HUES6 (cell line): ENCODE results near the gene TRNT1.

ENCODE experiments used
- H3K27ac ChIP-seq: 2 replicates; pipeline ENCODE4 v1.7.0; 2013; ENCODE audit warnings: low read depth, mild to moderate bottlenecking, low read length, inconsistent platforms
- H3K27me3 ChIP-seq: 2 replicates; pipeline ENCODE4 v1.6.1; 2013; ENCODE audit warnings: low read length; ENCODE audit not compliant: control insufficient read depth, insufficient read depth
- H3K36me3 ChIP-seq: 2 replicates; pipeline ENCODE4 v1.6.1; 2013; ENCODE audit warnings: low read length; ENCODE audit not compliant: control insufficient read depth, insufficient read depth
- H3K4me1 ChIP-seq: 2 replicates; pipeline ENCODE4 v1.6.1; 2013; ENCODE audit warnings: low read length; ENCODE audit not compliant: control insufficient read depth, insufficient read depth
- H3K4me3 ChIP-seq: 2 replicates; pipeline ENCODE4 v1.5.1; 2013; ENCODE audit warnings: low read depth, low read length
- H3K9ac ChIP-seq: one replicate; pipeline ENCODE4 v1.6.1; 2013; ENCODE audit warnings: mild to moderate bottlenecking, low read length
- H3K9me3 ChIP-seq: 2 replicates; pipeline ENCODE4 v1.6.1; 2013; ENCODE audit warnings: low read depth, low read length; ENCODE audit not compliant: control insufficient read depth, insufficient read depth

The TRNT1 gene

DNA sequence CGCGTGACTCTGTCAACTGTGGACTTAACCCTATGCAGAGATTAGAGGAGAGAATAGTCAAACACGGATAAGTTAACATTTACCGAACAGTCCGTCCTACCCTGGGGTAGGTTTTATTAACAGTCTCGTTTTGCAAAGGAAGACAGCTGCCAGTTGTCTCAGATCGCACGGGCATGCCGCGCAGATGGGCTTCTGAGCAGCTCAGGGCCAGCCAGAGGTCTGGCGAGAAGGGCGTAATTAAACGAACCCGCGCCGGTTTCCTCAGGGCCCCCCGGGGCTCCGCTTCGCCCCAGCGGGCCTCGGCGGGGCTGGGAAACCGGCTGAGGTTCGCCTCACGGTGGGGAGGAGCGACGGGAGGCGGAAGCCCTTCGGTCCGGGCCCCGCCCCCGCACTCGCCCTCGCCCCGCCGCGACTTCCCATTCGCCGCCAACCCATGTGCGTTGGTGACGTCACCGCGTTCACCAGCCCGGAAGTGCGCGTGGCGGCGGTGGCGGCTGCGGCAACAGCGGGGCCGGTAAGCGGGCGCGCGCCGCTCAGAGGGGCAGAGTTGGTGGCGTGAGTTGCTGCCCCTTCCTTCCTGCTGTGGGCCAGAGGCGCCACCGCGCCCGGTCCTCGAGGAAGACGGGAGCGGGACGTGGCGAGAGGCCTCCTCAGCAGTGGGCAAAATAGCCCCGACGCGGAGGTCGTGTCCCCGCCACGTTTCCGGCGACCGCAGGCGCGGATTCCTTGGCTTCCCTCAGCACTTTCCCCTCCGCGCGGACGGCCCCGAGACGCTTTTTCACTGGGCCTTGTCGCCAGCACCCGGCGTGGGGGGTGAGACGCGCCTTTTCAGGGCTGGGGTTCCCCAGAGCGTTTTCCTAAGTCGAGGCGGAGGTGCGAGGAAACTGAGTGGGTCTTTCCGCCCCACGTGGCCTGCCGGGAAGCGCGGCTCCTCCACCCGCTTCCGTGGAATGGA, at the start of gene TRNT1:
TRNT1 (plus strand) TSS at position 464 of the 955 bp plus-strand sequence. CDS start 2,101 bp downstream, outside the sequence.
- peak within 1 kb of the TSS; percentile 100 for H3K9ac ChIP-seq
- no peaks in the 10 kb centered on the region for H3K9me3 ChIP-seq
- peak within 1 kb of the TSS; percentile 99 for H3K4me3 ChIP-seq
- peaks cover 7% of the 10 kb centered on the region; the same call in 1 of the 2 replicates for H3K4me1 ChIP-seq
- H3K27ac ChIP-seq: peak within 1 kb of the TSS; percentile 98
- H3K36me3 ChIP-seq: peaks cover 28% of the 10 kb centered on the region
- H3K27me3 ChIP-seq: no peaks in the 10 kb centered on the region

DNA sequence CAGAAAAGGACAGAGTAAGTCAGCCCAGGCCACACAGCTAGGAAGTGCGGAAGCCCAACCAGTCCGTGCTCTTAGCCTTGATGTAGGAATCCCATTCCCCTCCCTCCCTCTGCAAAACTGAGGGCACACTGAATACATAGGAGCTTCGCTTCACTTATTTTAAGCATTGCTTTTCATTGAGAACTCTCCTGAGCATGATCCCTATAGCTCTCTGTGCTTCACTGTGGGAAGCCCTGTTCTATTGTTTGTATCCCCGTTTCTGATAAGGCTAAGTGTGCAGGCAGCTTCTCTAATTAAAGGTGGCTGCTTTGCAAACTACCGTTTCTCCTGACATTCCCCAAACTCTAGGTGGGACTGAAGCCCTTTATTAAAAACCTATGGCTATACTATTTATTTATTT, 46.4 kb upstream of the TRNT1 start:
- H3K9me3 ChIP-seq: no peaks in the 10 kb centered on the region

DNA sequence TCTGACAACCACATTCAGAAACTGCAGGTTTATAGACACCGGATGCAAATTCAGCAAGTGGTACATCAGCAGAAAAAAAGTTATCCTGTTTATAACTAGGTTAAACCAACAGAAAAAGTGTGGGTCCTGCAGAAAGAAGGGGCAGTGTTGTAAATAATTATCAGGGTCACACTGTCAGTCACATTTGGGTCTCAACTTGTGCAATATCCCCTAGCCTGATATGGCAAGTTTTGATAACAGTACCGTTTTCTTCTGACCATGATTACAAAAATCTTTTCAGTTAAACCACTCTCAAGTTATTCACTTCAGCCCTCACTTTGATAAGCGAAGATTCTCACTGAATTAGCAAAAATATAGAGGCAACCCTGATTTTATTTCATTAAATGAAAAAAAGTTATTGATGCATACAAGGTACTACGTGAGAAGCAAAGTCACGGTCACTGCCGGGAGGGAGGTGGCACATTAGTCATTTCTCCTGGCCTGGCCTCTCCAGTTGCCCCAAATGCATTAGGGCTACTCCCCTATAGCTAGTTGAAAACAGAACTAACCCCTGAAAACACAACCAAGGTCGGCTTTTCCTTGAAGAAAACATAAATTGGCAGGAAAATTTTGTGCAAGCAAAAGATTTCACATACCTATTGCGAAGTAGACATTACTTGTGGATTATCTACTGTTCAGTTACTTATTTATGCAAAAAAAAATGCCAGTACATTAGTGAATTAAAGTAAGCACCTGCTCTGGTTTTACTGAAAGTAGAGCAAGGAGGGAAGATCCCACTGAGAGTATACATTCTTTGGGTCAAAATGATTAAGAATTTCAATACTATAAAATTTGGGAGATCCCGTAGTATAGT, 45.1 kb upstream of the TRNT1 start:
- no peaks in the 10 kb centered on the region for H3K27me3 ChIP-seq
- no peak overlapping the region for H3K27ac ChIP-seq
- H3K9me3 ChIP-seq: no peaks in the 10 kb centered on the region
- H3K36me3 ChIP-seq: no peaks in the 10 kb centered on the region
- H3K9ac ChIP-seq: no peak overlapping the region
- peaks cover 7% of the 10 kb centered on the region; the same call in 1 of the 2 replicates for H3K4me1 ChIP-seq
- H3K4me3 ChIP-seq: no peak overlapping the region

More for the DNA sequence above, 46.4 kb upstream of the TRNT1 start:
- no peak overlapping the region for H3K9ac ChIP-seq
- no peak overlapping the region for H3K4me3 ChIP-seq
- no peaks in the 10 kb centered on the region for H3K36me3 ChIP-seq
- no peak overlapping the region for H3K27ac ChIP-seq
- peaks cover 7% of the 10 kb centered on the region; the same call in 1 of the 2 replicates for H3K4me1 ChIP-seq
- H3K27me3 ChIP-seq: no peaks in the 10 kb centered on the region

DNA sequence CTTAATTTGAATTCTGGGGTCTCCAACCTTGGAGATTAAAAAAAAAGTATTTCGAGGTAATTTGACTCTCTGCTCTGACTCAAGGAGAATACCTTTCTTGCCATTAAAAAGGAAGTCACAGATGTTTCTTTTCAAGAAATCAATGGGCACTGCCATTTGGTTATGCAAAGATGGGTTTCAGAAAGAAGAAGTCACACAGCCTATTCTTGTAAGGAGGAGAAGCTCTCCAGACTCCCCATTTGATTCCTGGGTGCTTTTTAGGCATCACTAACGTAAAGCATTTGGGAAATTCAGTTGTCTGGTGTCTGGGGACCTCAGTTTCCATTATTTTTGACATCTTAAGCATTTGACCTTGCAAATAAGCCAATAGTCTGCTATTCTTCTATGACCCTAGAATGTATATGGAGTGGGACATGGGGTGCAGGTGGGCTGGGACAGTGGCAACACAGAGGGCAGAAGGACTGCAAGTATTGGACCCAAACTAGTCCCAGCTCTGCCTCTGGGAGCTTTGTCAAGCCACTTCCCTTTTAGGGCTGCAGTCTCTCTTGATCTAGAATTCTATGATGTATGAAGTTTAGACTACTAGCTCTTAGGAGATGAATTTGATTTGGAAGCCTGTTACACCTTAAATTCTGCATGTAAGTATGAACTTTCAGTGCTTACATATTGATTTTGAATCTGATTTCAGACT, 44.4 kb upstream of the TRNT1 start:
- Histone ChIP-seq H3K4me1 (peaks cover 7% of the 10 kb centered on the region; the same call in 1 of the 2 replicates), H3K4me3 (no peak overlapping the region), H3K27ac (no peak overlapping the region), H3K9ac (no peak overlapping the region), H3K27me3 (no peaks in the 10 kb centered on the region), H3K36me3 (no peaks in the 10 kb centered on the region), H3K9me3 (no peaks in the 10 kb centered on the region)

DNA sequence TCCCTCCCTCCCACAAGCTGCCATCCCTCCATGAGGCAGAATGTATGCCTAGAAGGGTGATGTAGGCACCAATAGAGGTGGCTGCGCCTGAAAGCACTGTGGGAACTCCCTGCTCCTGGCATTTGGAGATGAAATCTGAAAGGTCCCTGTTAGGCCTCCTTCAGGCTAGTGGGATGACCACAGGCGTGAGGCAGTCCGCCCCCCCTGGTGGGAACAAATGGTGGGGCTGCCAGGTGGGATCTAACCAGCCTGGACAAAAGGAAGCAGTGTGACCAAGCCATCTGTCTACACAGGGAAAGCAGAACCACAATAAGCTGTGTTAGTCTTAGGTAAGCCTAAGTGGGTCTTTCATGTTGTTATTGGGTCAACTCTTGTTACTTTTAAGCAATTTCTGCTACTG, 41.9 kb upstream of the TRNT1 start:
- Histone ChIP-seq H3K27me3 (no peaks in the 10 kb centered on the region), H3K9ac (no peak overlapping the region), H3K9me3 (no peaks in the 10 kb centered on the region), H3K36me3 (no peaks in the 10 kb centered on the region), H3K4me1 (peaks cover 7% of the 10 kb centered on the region; the same call in 1 of the 2 replicates), H3K4me3 (no peak overlapping the region), H3K27ac (no peak overlapping the region)

DNA sequence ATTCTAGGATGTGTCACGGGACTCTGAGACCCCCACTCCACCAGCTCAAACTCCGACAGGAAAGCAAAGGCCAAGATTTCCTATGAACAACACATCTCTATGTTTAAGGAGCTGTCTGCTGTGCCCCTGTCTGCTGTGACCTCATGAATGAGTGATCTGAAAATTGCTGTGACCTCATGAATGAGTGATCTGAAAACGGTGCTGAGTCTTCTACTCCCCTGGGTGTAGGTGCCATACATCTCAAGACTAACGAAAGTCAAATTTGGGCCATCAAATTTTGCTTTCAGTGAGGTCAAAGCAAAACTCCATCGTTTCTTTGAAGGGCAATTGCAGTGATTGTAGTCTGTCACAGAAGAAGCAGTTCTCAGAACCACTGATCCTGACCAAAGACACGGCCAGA, 41.0 kb upstream of the TRNT1 start:
- no peak overlapping the region for H3K4me3 ChIP-seq
- no peak overlapping the region for H3K9ac ChIP-seq
- no peaks in the 10 kb centered on the region for H3K36me3 ChIP-seq
- no peaks in the 10 kb centered on the region for H3K27me3 ChIP-seq
- H3K9me3 ChIP-seq: no peaks in the 10 kb centered on the region
- no peak overlapping the region for H3K27ac ChIP-seq
- H3K4me1 ChIP-seq: peaks cover 3% of the 10 kb centered on the region; the same call in 1 of the 2 replicates

DNA sequence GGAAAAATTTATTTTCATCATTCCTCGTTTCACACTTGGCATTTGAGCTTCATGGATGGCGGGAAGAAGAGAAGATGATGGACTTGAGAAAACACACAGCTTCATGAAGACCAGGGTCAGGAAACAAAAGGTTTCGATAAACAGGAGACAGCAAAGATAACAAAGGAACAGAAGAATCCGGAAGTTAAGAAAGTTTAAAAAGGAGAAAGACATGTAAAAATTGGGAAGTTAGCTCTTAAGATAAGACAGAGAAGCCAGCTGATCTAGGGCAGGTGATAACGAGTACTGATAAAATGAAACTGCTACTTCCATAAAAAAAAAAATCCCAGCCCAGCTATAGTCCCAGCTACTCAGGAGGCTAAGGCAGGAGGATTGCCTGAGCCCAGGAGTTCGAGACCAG, 40.5 kb upstream of the TRNT1 start:
- H3K36me3 ChIP-seq: no peaks in the 10 kb centered on the region
- H3K9me3 ChIP-seq: no peaks in the 10 kb centered on the region
- H3K4me1 ChIP-seq: no peaks in the 10 kb centered on the region
- H3K27ac ChIP-seq: no peak overlapping the region
- no peak overlapping the region for H3K4me3 ChIP-seq
- no peaks in the 10 kb centered on the region for H3K27me3 ChIP-seq
- no peak overlapping the region for H3K9ac ChIP-seq

DNA sequence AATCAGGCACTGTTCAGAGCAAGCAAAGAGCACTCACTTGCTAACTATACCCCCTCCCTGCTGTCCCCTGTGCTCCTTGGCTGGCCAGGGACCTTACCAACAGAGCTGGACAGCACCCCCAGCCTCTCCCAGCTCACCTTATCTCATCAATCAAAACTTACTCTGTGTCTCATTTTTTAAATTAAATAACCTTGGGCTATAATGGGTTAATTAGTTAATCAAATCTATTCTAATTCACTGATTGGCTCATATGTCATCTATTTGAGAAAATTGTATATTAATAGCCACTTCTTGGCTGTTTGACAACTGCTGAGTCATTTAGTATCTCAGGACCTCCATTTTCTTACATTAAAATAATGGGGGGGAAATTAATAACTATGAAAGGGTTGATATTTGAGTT, 39.5 kb upstream of the TRNT1 start:
- Histone ChIP-seq H3K9ac (no peak overlapping the region), H3K36me3 (no peaks in the 10 kb centered on the region), H3K27ac (no peak overlapping the region), H3K4me3 (no peak overlapping the region), H3K4me1 (no peaks in the 10 kb centered on the region), H3K9me3 (no peaks in the 10 kb centered on the region), H3K27me3 (no peaks in the 10 kb centered on the region)

DNA sequence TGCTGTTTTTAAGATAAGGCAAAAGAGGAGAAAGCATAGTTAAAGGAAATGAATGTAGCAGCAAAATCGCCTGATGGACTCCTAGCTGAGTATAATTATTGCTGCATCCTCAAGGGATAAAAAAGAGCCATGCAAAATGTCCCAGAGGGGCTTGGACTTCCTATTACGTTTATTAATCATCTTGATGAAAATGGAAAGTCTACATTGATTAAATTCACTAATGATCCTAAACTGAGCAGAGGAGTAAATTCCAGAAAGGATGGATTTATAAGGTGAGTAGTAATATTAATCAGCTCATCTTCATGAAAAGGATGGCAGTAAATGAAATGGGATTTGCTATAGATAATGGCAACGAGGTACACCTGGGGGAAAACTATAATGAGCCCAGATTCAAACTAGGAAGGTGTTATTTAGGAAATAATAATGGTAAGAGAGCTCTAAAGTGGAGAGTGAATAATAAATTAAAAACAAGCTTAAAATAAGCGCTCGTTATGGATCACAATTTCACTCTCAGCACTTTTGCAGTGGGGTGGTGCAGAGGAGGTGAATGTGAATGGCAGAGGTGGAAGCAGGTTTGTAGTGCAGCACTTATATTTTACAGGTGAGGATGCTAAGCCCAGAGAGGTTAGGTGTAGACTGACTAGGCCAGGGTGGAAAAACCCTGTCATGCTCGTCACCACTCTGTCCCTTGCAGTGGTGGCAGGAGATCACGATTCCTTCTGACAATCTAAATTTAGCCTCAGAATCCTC, 38.8 kb upstream of the TRNT1 start:
- no peak overlapping the region for H3K4me3 ChIP-seq

DNA sequence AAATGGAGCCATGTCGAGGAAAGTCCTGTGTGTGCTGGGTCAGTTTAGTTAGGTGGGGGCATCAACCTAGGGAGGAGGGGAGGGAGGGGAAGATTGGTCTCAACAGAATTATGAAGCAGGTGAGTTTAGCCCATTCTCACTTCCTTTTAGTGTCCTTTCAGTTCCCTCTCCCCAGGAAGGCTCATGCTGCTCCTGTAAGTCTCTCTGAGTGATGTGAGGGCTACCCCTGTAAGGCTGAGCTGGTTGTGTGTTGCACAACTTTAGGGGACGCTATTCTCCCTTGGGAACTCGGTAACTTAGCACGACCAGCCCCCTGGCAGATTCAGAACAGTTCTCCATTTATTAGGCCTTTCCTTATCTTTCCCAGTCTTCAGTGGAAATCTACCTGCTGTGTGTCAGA, 37.7 kb upstream of the TRNT1 start:
- Histone ChIP-seq H3K9ac (no peak overlapping the region), H3K27ac (no peak overlapping the region), H3K4me1 (no peaks in the 10 kb centered on the region), H3K27me3 (no peaks in the 10 kb centered on the region), H3K36me3 (no peaks in the 10 kb centered on the region), H3K9me3 (no peaks in the 10 kb centered on the region), H3K4me3 (no peak overlapping the region)

More for the DNA sequence above, 38.8 kb upstream of the TRNT1 start:
- Histone ChIP-seq H3K27me3 (no peaks in the 10 kb centered on the region), H3K4me1 (no peaks in the 10 kb centered on the region), H3K27ac (no peak overlapping the region), H3K9me3 (no peaks in the 10 kb centered on the region), H3K9ac (no peak overlapping the region), H3K36me3 (no peaks in the 10 kb centered on the region)
